HepG2 (cell line): ENCODE results near the gene CMTM1. TPM values are rescaled to one million over a fixed set of nuclear protein-coding genes. Genes with fewer than 3 reads are reported as not detected.

Experiments
- BATF2 ChIP-seq: sonication (generic); formaldehyde crosslinking; IDR thresholded peaks from 2 replicates; pipeline ENCODE4 v1.8.0; 2022; ENCODE audit warnings: mild to moderate bottlenecking, missing genetic modification reagents, moderate library complexity
- CREB1 ChIP-seq, 2 experiments: fragments of 450-650 bp in 1 of 2; IDR thresholded peaks; 2 replicates each; pipeline ENCODE4 v1.6.1; 2016 to 2017; ENCODE audit warnings: control low read depth in 1 of 2, mild to moderate bottlenecking in 1 of 2, missing compliant biosample characterization in 1 of 2, missing genetic modification characterization in 1 of 2
- DR1 ChIP-seq: sonication (generic); formaldehyde crosslinking; IDR thresholded peaks from 2 replicates; pipeline ENCODE4 v1.8.0; 2021; ENCODE audit warnings: mild to moderate bottlenecking, missing genetic modification reagents, inconsistent platforms
- FOSL2 ChIP-seq: sonication (generic); formaldehyde crosslinking; IDR thresholded peaks from 2 replicates; pipeline ENCODE4 v1.4.0; 2020; ENCODE audit warnings: missing genetic modification reagents
- GATAD2A ChIP-seq: IDR thresholded peaks from 2 replicates; pipeline ENCODE4 v1.6.1; 2016
- HBP1 ChIP-seq: IDR thresholded peaks from 2 replicates; pipeline ENCODE4 v1.6.1; 2016; ENCODE audit warnings: low read depth, control low read depth
- MED1 ChIP-seq: sonication (generic); formaldehyde crosslinking; IDR thresholded peaks from 2 replicates; pipeline ENCODE4 v1.4.0; 2020; ENCODE audit warnings: missing genetic modification reagents
- NFYB ChIP-seq: sonication (generic); formaldehyde crosslinking; IDR thresholded peaks from 2 replicates; pipeline ENCODE4 v1.4.0; 2020; ENCODE audit warnings: missing genetic modification reagents
- POLR2AphosphoS2 ChIP-seq: IDR thresholded peaks from 2 replicates; pipeline ENCODE4 v1.6.1; 2011; ENCODE audit warnings: low read depth, low read length, improper control_type of control experiment
- PRPF4 ChIP-seq: fragments of 200-400 bp; formaldehyde crosslinking; IDR thresholded peaks from 2 replicates; pipeline ENCODE4 v1.6.1; 2016; ENCODE audit warnings: low read length, low read depth; ENCODE audit not compliant: poor library complexity, severe bottlenecking
- RXRA ChIP-seq: sonication (generic); formaldehyde crosslinking; IDR thresholded peaks from 2 replicates; pipeline ENCODE4 v1.5.1; 2020; ENCODE audit warnings: missing genetic modification reagents
- SYNCRIP ChIP-seq: fragments of 200-400 bp; formaldehyde crosslinking; IDR thresholded peaks from 2 replicates; pipeline ENCODE4 v1.6.1; 2018; ENCODE audit warnings: mild to moderate bottlenecking, low read depth, low read length; ENCODE audit not compliant: insufficient read depth
- TBP ChIP-seq: sonication (generic); formaldehyde crosslinking; IDR thresholded peaks from 2 replicates; pipeline ENCODE4 v1.5.0; 2020; ENCODE audit warnings: missing genetic modification reagents
- TBX2 ChIP-seq: sonication (generic); formaldehyde crosslinking; IDR thresholded peaks from 2 replicates; pipeline ENCODE4 v1.5.0; 2020; ENCODE audit warnings: missing genetic modification reagents, mild to moderate bottlenecking, borderline replicate concordance
- U2AF1 ChIP-seq: fragments of 200-400 bp; formaldehyde crosslinking; optimal IDR thresholded peaks from 2 replicates; pipeline ENCODE3; 2017; ENCODE audit warnings: mild to moderate bottlenecking, low read depth, low read length
- ZFP36 ChIP-seq: fragments of 150-350 bp; IDR thresholded peaks from 2 replicates; pipeline ENCODE4 v1.6.1; 2018; ENCODE audit warnings: borderline replicate concordance, low read length, low read depth; ENCODE audit not compliant: partially characterized antibody
- ZIK1 ChIP-seq: sonication (generic); formaldehyde crosslinking; IDR thresholded peaks from 2 replicates; pipeline ENCODE4 v1.5.0; 2020; ENCODE audit warnings: mild to moderate bottlenecking, low read depth, missing genetic modification reagents, borderline replicate concordance
- ZKSCAN8 ChIP-seq: IDR thresholded peaks from 2 replicates; pipeline ENCODE4 v1.6.1; 2016; ENCODE audit warnings: borderline replicate concordance, missing genetic modification reagents, missing compliant biosample characterization
- ZNF569 ChIP-seq: sonication (generic); formaldehyde crosslinking; IDR thresholded peaks from 2 replicates; pipeline ENCODE4 v1.5.0; 2020; ENCODE audit warnings: mild to moderate bottlenecking, missing genetic modification reagents, moderate library complexity, borderline replicate concordance
- ZNF83 ChIP-seq: sonication (generic); formaldehyde crosslinking; IDR thresholded peaks from 2 replicates; pipeline ENCODE4 v1.4.0; 2020; ENCODE audit warnings: missing genetic modification reagents, mild to moderate bottlenecking, borderline replicate concordance
- ZNF878 ChIP-seq: sonication (generic); formaldehyde crosslinking; IDR thresholded peaks from 2 replicates; pipeline ENCODE4 v1.8.1; 2023; ENCODE audit warnings: mild to moderate bottlenecking, missing genetic modification reagents, moderate library complexity
- polyA plus RNA-seq, 8 experiments: library from polyadenylated mRNA; depleted of rRNA in 3 of 8; stranded (reverse) in 7 of 8; unstranded in 1 of 8; fragments of >200 nt; fragmentation: Illumina TruSeq in 4 of 8; extraction: Trizol in 4 of 8; gene quantifications; 2 replicates each; pipeline versions ENCODE4 v1.2.1 to v1.2.3, GENCODE V29; 2011 to 2016; ENCODE audit warnings: low read depth in 4 of 8, missing spikeins in 1 of 8, mixed read lengths in 1 of 8; ENCODE audit not compliant: insufficient read depth in 1 of 8
- total RNA-seq, 5 experiments: library from RNA; depleted of rRNA; stranded (reverse); fragments of >200 nt; fragmentation: Illumina TruSeq; extraction: Trizol; gene quantifications; 2 replicates each; pipeline ENCODE4 v1.2.3, GENCODE V29; 2016; ENCODE audit warnings: low read depth in 1 of 5
- TF ChIP-seq, protein P1 (sequence below): sonication (generic); formaldehyde crosslinking; IDR thresholded peaks from 2 replicates; pipeline ENCODE4 v1.5.0; 2020; ENCODE audit warnings: missing genetic modification reagents
- TF ChIP-seq, protein P2 (sequence below): sonication (generic); formaldehyde crosslinking; IDR thresholded peaks from 2 replicates; pipeline ENCODE4 v1.4.0; 2020; ENCODE audit warnings: missing genetic modification reagents
- TF ChIP-seq, protein P3 (sequence below): sonication (generic); formaldehyde crosslinking; IDR thresholded peaks from 2 replicates; pipeline ENCODE4 v1.4.0; 2020; ENCODE audit warnings: missing genetic modification reagents

CMTM1 gene
- total and polyA plus RNA-seq, 2 of the 13 experiments (the other 11 are each of a cell fraction or from before 2014, with no cell fraction given) = 1.7 to 2.9 TPM

GRCh38 chr16:66516808-66517585 is 49.2 kb upstream of the CMTM1 start (continued):
- TF ChIP-seq ZNF83 (no peak), BATF2 (CRISPR knock-in tag) (no peak), TBP (CRISPR knock-in tag) (peak; percentile 91; the same call in 1 of the 2 replicates), ZNF878 (no peak; the same call in 1 of the 2 replicates), TBX2 (CRISPR knock-in tag) (peak; percentile 91), FOSL2 (CRISPR knock-in tag) (peak; percentile 99), NFYB (CRISPR knock-in tag) (peak; percentile 62), GATAD2A (peak; percentile 96), HBP1 (CRISPR knock-in tag) (0 out of 2 replicates have a peak, but pooled peaks have one; percentile 0), ZFP36 (no peak), SYNCRIP (no peak), POLR2AphosphoS2 (0 out of 2 replicates have a peak, but pooled peaks have one; percentile 77), PRPF4 (no peak), ZNF569 (CRISPR knock-in tag) (no peak), DR1 (CRISPR knock-in tag) (0 out of 2 replicates have a peak, but pooled peaks have one; percentile 48), U2AF1 (peak; percentile 62), RXRA (CRISPR knock-in tag) (peak; percentile 88; the same call in 1 of the 2 replicates), MED1 (CRISPR knock-in tag) (peak; percentile 99), CREB1 (IDR thresholded peaks at IDR 0.05) (peak; percentile 66), CREB1 (CRISPR knock-in tag; IDR thresholded peaks at IDR 0.05) (no peak), ZIK1 (no peak), ZKSCAN8 (CRISPR knock-in tag) (peak; percentile 77; the same call in 1 of the 2 replicates)
- TF ChIP-seq, protein P1, sequence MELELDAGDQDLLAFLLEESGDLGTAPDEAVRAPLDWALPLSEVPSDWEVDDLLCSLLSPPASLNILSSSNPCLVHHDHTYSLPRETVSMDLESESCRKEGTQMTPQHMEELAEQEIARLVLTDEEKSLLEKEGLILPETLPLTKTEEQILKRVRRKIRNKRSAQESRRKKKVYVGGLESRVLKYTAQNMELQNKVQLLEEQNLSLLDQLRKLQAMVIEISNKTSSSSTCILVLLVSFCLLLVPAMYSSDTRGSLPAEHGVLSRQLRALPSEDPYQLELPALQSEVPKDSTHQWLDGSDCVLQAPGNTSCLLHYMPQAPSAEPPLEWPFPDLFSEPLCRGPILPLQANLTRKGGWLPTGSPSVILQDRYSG (CRISPR knock-in tag) = peak; percentile 84; the same call in 1 of the 2 replicates
- TF ChIP-seq, protein P2, sequence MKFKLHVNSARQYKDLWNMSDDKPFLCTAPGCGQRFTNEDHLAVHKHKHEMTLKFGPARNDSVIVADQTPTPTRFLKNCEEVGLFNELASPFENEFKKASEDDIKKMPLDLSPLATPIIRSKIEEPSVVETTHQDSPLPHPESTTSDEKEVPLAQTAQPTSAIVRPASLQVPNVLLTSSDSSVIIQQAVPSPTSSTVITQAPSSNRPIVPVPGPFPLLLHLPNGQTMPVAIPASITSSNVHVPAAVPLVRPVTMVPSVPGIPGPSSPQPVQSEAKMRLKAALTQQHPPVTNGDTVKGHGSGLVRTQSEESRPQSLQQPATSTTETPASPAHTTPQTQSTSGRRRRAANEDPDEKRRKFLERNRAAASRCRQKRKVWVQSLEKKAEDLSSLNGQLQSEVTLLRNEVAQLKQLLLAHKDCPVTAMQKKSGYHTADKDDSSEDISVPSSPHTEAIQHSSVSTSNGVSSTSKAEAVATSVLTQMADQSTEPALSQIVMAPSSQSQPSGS = peak; percentile 99
- TF ChIP-seq, protein P3, sequence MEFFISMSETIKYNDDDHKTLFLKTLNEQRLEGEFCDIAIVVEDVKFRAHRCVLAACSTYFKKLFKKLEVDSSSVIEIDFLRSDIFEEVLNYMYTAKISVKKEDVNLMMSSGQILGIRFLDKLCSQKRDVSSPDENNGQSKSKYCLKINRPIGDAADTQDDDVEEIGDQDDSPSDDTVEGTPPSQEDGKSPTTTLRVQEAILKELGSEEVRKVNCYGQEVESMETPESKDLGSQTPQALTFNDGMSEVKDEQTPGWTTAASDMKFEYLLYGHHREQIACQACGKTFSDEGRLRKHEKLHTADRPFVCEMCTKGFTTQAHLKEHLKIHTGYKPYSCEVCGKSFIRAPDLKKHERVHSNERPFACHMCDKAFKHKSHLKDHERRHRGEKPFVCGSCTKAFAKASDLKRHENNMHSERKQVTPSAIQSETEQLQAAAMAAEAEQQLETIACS (CRISPR knock-in tag) = no peak
